Activated CD8-positive, alpha-beta memory T cell treated with anti-CD3 and anti-CD28 coated beads for 36 hours (primary cell): ENCODE results near the gene PIP5K1C. TPM values are rescaled to one million over a fixed set of nuclear protein-coding genes. Genes with fewer than 3 reads are reported as not detected.
"Not testable (repeated sequence)": the region's sequence is repeated elsewhere in the genome, so short reads cannot be mapped to it uniquely, and the experiment has no call there.

Experiments
- CTCF ChIA-PET: fragments of 350-600 bp; sonication (Branson Sonifier 250); formaldehyde crosslinking; loops from one replicate; lab custom pipeline; 2021; ENCODE audit warnings: antibody characterized with exemption; lab: Charles Lee
- POLR2A ChIA-PET: fragments of 350-600 bp; sonication (Branson Sonifier 250); formaldehyde crosslinking; loops from one replicate; lab custom pipeline; 2021; ENCODE audit warnings: antibody characterized with exemption; lab: Charles Lee
- total RNA-seq, 2 experiments: library from RNA; stranded (reverse); gene quantifications; one replicate each; pipeline ENCODE4 v1.2.3, GENCODE V29; 2021

The PIP5K1C gene
- total RNA-seq, 2 experiments from 2014 or later = 29.6 to 30.3 TPM

DNA sequence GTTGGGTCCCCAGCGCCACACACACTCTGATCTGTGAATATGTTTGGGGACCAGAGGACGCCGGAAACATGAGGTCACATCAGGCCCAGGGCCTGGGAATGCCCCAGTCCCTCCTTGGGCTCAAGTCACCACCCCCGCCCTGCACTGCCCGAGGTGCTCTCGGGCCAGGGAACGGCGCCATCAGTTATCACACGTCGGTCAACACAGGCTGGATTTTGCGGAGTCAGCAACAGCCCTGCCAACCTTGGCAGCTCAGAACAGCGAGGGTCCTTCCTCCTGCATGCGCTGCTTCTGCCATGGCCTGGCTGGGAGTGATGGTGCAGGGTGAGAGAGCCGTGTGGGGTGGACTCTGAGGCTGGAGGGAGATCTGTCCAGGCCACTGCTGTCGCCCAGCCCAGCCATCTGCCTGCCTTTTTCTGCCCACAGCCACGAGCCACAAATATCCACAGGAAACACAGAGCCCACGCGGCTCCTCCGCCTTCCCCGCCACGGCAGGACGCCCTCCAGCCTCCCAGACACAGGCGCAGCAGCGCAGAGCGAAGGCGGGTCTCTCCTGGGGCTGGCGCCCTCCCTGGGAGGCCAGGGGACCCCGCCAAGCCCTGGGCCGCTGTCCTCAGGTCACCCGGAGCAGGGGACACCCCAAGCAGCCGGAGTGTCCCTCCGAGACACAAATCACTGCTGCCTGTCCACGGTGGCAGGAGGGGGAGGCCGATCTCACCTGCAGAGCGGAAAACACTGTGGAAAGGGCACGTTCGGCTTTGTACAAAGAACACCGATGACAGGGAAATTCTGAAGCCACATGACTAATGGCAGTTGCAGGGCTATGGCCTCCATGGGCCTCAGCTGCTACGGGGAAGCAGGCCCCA is 42.0 kb downstream of the PIP5K1C start:
- POLR2A ChIA-PET = no interaction called here

DNA sequence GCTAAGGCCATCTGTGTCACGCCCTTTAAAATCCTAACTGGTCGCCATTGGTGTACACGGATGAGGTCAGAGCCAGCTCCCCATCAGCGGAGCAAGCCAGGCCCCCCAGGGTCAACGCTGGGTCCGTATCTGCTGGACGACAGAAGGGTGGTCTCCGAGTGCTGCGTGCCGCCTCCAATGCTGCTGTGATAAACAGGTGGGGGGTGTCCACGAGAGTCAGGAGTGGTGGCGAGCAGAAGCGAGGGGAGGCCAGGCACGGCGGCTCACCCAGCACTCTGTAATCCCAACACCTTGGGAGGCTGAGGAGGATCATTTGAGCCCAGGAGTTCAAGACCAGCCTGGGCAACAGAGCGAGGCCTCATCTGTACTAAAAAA is 42.9 kb downstream of the PIP5K1C start:
- CTCF ChIA-PET = no interaction called here
- POLR2A ChIA-PET = no interaction called here

More for the DNA sequence above, 42.0 kb downstream of the PIP5K1C start:
- CTCF ChIA-PET = no interaction called here

DNA sequence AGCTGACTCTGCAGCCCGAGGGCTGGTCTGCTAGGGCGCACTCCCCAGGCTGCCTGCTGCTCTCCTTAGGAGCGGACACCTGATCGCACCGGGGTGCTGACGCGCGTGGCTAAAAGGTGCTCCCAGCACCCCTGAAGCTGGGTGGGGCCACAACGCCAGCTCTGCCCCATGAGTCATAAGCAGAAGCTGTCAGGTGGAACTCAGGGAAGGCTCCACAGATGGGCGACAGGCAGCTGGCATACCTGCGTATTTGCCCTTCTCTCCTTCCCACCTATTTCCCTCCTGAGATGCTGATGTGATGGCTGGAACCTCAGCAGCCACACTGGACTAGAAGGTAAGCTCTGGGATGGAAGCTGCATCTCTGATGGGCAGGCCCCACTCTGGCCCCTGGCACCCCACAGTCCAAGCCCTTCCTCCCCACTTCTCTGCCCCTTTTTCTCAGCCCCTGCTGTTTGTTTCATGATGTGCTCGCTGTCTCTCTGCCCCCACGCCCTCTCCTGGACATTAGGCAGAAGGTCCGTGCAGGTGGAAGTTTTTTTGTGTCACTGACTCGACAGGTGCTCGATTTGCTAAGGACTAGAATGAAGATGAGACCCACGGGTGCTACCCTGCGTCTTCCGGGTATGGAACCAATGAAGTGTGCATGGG is 43.4 kb downstream of the PIP5K1C start:
- ChIA-PET POLR2A (no interaction called here), CTCF (no interaction called here)

DNA sequence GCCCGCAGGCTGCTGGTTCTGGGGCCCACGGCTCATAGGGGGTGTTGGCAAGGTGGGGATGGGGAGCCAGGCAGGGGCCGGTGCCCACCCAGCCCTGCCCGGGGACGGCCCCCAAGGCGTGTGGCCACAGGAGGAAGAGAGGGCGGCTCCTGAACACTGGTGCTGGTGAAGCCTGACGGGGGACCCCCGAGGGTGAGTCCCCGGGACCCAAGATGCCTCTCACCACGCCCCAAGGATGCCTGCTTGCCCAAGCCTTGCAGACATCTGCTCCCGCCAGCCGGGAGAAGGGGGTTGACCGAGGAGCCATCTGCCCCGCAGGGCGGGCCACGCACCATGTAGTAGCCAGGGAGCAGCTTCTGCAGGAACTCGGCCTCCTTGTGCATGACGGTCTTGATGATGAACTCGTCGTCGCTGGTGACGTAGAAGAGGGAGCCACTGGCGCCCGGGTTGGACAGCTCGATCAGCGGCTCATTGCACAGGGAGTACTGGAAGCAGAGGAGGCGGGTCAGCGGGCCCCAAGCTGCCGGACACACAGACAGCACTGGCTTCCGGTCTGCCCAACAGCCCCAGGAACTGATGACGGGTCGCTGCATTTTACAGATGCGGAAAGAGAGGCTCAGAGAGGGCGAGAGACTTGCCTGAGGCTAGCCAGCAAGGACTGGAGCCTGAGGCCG is 44.1 kb downstream of the PIP5K1C start:
- POLR2A ChIA-PET = no interaction called here
- CTCF ChIA-PET = no interaction called here

DNA sequence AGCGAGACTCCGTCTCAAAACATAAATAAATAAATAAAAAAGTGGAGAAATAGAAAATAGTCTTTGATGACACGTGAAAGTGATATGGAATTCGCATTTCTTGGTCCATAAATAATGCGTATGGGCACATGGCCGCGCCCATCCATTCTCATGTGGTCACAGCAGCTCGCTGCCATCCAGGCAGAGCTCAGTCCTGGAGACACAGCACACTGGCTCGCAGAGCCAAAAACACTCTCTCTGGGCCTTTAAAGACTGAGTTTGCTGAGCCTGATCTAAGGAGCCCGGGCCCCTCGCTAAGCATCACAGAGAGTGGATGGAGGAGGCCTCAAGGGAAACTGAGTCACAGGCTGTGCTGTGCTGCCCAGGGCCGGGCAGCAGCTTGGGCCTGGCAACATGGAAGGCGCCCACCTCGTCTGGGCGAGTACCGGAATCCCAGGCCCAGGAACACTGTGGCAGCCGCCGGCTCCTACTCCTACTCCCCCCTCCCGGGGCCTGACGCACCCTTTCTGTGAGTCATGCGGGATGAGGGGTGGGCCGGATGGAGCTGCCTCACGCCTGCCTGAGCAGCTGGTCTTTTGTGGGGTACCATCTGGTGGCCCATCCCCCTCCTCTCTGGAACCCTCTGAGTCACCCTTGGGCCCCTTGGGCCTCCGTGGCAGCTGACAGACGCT is 44.7 kb downstream of the PIP5K1C start:
- POLR2A ChIA-PET = no interaction called here
- CTCF ChIA-PET = interaction anchor here (1.6 kb wide), 1 partner anchor 12 kb away, joined by 6 read pairs; no protein-coding TSS in a partner anchor

DNA sequence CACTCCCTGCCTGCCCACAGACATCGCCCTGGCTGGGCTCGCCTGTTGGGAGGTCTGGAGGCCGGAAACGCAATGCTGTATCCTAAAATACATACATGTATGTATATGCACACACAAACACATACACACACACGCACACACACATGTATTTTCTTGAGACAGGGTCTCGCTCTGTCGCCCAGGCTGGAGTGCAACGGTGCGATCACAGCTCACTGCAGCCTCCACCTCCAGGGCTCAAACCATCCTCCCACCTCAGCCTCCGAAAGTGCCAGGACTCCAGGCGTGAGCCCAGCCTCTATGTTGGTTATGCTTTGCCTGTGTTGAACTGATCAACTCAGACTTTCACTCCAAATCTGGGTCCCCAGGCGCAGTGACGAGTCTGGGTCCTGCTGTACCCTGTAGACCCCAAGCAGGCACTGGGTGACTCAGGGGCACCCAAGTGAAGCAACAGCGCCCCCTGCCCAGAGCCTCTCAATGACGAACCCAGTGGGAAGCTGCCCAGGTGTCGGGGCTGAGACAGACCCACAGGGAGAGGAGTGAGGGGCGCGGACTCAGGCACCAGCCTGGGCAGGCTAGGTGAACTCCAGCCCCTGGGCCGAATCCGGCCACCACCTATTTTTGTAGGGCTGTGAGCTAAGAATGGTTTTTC is 46.3 kb downstream of the PIP5K1C start:
- ChIA-PET CTCF (interaction anchor here (1.2 to 1.6 kb wide), 2 partner anchors 13 to 29 kb away, joined by 3 to 6 read pairs; no protein-coding TSS in a partner anchor), POLR2A (interaction anchor here (0.6 kb wide), 1 partner anchor 1955 kb away, joined by 6 read pairs; no protein-coding TSS in a partner anchor)

DNA sequence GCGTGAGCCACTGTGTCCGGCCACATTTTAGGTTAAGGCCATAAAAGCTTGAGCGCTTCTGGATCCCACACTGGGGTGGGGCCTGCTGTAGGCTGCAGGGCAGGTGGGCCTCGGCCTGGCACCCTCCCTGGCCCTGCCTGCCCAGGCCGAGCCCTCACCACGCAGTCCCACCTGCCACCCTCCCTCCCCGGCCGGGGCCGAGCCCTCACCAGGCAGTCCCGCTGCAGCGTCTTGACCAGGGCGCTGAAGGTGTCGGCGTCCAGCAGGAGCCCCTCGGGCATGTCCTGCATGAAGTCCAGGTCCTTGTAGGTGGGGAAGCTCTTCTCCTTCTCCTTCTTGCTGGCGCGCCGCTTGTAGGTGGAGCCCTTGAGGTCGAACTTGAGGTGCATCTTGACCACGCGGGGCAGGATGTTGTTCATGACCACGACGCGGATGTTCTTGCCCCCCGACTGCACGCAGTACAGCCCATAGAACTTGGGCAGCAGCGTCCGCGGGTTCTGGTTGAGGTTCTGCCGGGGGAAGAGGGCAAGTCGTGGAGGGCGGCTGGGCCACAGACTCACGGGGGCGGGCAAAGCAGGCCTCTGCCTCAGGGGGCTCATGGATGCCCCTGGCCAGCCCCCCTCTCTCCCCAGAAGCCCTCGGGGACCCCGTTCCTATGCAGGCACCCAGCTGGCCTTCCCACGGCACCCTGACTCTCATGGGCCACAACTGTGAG is 47.0 kb downstream of the PIP5K1C start:
- ChIA-PET CTCF (interaction anchor here (1.2 kb wide), 1 partner anchor 28 kb away, joined by 3 read pairs; no protein-coding TSS in a partner anchor), POLR2A (no interaction called here)

DNA sequence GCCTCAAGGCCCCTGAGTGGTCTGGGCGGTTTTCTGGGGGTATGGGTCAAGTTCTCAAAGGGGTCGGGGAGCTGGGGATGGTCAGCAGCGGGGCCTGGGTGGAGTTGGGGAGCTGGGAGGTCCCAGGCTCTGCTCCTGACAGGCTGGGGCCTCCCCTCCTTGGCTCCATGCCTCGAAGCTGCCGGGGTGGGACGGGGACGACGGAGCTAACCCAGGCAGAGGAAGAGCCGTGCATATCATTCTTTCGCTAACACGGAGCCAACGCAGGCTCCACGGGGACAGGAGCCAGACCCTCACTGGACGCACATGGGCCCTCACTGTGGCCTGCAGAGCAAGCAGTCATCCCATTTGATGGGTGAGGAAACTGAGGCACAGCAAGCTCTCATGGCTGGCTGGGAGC is 47.8 kb downstream of the PIP5K1C start:
- ChIA-PET POLR2A (no interaction called here), CTCF (no interaction called here)

DNA sequence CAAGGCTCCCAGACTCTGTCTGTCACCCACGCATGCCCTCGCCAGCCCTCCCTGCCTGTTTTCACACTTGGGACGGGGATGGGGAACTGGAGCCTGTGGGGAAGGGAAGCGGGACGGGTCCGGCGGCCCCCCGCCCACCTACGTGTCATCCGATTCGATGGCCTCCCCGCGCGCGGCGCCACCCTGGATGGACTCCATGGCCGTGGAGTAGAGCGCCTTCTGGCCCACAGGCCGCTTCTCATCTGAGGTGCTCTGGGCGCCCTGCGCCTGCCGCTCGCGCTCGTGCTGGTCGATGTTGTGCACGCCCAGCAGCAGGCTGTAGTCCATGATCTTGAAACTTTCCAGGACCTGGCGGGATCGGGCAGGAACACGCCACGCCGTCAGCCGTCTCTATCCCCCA is 48.6 kb downstream of the PIP5K1C start:
- ChIA-PET CTCF (no interaction called here), POLR2A (no interaction called here)

DNA sequence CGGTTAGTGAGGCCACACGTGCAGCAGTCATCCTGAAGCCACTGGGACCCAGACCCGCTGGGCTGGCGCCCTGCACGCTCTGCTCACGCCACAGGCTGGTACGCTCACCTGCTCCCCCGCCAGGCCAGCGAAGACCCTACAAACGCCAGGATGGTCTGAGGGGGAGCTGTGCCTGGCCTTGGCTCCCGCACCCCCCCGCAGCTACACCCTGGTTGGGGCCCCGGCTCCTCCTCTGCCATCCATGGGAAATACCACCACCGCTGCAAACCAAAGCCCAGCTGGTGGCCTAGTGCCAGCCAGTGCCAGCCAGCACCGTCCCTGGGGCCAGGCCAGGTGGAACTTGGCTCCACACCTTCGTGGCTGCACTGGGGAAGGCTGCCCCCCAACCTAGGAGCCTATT is 50.4 kb downstream of the PIP5K1C start:
- ChIA-PET CTCF (no interaction called here), POLR2A (no interaction called here)

DNA sequence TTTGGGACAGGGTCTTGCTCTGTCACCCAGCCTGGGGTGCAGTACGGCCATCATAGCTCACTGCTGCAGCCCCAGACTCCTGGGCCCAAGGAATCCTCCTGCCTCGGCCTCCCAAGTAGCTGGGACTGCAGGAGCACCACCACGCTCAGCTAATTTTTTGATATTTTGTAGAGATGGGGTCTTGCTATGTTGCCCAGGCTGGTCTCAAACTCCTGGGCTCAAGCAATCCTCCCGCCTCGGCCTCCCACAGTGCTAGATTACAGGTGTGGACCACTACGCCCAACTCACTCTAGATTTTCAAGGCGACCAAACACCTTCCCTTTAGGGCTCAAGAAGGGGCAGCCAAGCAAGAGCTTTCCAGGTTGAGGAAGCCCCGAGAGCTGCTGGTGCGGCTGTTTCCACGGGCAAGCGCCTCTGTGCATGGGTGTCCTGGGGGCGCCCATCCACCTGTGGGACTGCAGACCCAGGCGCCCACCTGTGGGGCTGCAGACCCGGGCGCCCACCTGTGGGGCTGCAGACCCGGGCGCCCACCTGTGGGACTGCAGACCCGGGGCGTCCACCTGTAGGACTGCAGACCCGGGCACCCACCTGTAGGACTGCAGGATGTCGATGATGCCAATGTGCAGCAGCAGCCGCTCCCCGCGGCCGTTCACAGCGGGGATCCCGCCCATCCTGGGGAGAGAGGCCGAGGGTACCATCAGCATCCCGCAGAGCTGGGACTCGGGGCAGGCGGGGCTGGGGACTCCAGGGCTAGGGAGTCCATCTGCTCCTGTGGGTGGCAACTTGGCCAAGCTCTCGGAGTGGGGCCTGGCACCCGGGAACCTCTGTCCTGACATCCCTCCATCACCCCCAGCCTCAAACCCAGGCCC is 52.0 kb downstream of the PIP5K1C start:
- POLR2A ChIA-PET = no interaction called here
- CTCF ChIA-PET = no interaction called here

DNA sequence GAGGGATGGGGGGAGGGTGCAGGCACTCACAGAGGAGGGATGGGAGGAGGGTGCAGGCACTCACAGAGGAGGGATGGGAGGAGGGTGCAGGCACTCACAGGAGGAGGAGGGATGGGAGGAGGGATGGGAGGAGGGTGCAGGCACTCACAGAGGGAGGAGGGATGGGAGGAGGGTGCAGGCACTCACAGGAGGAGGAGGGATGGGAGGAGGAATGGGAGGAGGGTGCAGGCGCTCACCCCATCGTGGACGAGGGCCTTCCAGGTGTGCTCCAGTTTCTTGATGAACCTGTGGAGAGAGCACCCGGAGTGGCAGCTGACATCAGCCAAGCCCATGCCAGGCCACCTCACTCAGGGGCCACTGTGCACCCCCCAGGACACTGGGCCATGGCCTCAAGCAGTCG is 53.2 kb downstream of the PIP5K1C start:
- CTCF ChIA-PET, POLR2A ChIA-PET: not testable (repeated sequence)

DNA sequence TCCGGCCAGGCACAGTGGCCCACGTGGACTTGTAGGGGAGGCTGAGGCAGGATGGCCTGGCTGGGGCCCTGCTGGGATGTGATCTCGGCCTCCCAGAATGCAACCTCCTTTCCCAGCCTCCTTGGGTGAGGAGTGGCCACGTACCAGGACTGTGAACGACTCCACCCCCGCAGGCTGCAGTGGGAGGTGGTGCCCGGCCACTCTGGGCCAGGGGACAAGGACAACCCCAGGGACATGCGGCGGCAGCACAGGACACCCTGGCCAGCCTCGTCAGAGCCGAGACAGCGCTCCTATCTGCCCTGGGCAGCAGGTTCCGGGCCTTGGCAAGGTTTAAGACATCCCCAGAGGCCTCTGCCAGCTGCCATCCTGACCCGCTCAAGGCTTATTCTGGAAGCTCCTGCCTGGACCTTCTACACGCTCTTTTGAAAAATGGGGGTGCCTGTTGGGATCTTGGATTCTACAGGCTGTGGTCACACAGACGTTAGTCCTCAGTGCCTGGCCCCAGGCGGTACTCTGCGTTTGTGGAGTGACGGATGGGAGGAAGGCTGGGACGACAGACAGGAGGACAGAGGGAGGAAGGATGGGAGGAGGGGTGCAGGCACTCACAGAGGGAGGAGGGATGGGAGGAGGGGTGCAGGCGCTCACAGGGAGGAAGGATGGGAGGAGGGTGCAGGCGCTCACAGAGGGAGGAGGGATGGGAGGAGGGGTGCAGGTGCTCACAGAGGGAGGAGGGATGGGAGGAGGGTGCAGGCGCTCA is 53.8 kb downstream of the PIP5K1C start:
- POLR2A ChIA-PET = no interaction called here
- CTCF ChIA-PET = no interaction called here

DNA sequence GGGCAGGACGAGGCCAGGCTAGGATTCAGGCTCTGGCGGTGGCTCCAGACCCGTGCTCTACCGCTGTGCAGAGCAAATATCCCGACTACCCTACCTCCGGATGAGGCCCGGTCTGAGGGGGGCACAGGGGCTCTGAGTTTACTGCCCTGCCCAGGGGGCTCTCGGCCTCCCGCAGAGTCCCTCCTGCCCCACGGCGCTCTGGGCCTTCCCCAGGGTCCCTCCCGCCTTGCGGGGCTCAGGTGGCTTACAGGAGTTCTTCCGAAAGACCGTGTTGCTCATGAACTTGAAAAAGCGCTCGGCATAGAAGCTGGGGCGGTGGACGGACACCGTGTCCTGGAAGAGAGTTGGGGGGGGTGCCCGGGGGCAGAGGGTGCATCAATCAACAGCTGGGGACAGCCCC is 54.5 kb downstream of the PIP5K1C start:
- ChIA-PET CTCF (no interaction called here), POLR2A (no interaction called here)

DNA sequence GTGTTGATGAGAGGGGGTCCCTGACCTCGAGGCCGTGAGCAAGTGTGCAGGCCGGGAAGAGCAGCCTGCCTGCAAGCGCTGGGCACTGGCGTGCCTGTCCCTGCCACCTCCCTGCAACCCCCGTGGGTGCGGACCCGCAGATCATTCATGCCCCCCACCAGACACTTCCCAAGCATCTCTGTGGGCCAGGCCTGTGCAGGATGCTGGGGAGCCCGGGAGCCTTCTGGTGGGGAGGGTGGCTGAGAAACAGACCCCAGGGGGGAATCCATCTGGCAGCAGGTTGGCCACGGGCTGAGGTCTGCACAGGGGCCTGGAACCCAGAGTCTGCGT is 55.2 kb downstream of the PIP5K1C start:
- CTCF ChIA-PET = no interaction called here
- POLR2A ChIA-PET = no interaction called here

DNA sequence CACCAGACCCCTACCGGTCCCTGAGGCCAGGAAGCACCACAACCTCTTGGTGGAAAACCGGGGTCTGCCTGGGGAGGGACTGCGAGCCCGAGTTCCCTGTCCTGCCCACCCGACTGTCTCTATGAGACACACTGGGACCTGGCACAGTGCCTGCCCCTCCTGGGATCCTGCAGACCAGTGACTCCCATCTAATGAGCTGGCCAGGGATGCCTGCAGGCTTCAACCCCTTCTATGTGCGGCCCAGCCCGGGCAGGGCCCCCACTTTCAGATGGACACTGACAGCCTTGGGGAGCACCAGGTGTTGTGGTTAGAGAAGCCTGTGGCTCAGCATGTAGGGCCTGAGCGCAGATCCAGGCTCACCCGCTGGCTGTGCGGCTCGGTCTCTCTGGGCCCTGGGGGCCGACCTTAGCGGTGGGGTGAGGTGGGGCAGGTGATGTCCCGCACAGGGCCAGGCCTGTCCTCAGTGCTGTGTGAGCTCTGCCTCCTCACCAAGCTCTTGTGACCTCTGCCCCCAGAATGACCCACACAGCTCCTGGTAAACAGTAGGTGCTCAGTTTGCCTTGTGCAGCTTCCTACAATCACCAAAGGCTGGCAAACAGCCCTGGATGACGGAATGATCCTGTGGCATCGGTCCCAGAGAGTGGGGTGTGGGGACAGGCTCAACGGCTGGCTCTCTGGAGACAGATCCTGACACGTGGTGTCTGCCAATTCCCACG is 55.8 kb downstream of the PIP5K1C start:
- POLR2A ChIA-PET = no interaction called here
- CTCF ChIA-PET = no interaction called here
